ENCODE results near the gene CNIH3. TPM values are rescaled to one million over a fixed set of nuclear protein-coding genes. Genes with fewer than 3 reads are reported as not detected.

The CNIH3 gene
- total RNA-seq, 1 experiment from 2014 or later, result 1.8 TPM

DNA sequence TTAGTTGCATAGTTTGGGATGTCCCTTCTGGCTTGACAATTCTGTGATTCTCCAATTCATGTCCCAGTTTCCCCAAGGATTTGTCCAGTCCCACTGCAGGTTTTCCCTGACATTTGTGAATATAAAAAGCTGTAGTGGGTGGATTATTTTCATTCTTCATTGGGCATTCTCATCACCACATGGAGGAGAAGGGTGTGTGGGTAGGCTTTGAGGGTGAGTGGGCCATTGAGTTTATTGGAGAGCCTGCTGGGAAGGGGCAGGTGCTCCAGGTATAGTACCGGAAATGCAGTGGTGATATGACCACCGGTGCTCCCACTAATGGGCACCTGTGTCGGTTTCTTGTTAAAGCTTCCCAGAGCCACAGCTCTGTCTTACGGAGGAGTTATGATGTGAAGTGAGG lies 74.5 kb downstream of the CNIH3 start:
- no peaks in the 10 kb centered on the region for H3K9me3 ChIP-seq (ENCODE audit: control insufficient read depth in 1 of 2, insufficient read depth in 1 of 2, low read depth in 1 of 2, low read length in 2 of 2)
- H3K9ac ChIP-seq (ENCODE audit: low read length), result no peak overlapping the region
- H3K27me3 ChIP-seq (ENCODE audit: insufficient read depth, low read length), result no peaks in the 10 kb centered on the region
- H3K27ac ChIP-seq (ENCODE audit: low read depth, low read length), result no peak overlapping the region
- no peaks in the 10 kb centered on the region for H3K9me2 ChIP-seq (ENCODE audit: insufficient read depth)
- intact Hi-C loops (cut with micrococcal nuclease), result no loop called here
- POLR2A ChIA-PET, result no interaction called here
- H2AFZ ChIP-seq (ENCODE audit: low read depth, low read length, poor library complexity, severe bottlenecking), result no peak overlapping the region
- no peak for ATAC-seq
- BruUV-seq (replicated peaks), result no TSS peak
- no peak overlapping the region for H3K4me3 ChIP-seq (replicated peaks in 1 of 2; ENCODE audit: low read depth in 1 of 2, low read length in 2 of 2)
- H3K36me3 ChIP-seq (ENCODE audit: control insufficient read depth in 1 of 2, insufficient read depth in 2 of 2, low read length in 2 of 2), result no peaks in the 10 kb centered on the region
- RAD21 ChIA-PET (ENCODE audit: low non-redundant PET in 1 of 2, low total read pairs in 2 of 2, uncharacterized antibody in 2 of 2, unreplicated experiment in 2 of 2), result no interaction called here
- H3K79me2 ChIP-seq (ENCODE audit: insufficient read depth, low read length), result no peaks in the 10 kb centered on the region
- no peaks in the 10 kb centered on the region for H3K4me1 ChIP-seq (ENCODE audit: control insufficient read depth in 1 of 2, insufficient read depth in 2 of 2, low read length in 2 of 2)
- CTCF ChIA-PET, result no interaction called here
- no peak overlapping the region for H3K4me2 ChIP-seq (ENCODE audit: low read length)
- TF ChIP-seq, protein P1, sequence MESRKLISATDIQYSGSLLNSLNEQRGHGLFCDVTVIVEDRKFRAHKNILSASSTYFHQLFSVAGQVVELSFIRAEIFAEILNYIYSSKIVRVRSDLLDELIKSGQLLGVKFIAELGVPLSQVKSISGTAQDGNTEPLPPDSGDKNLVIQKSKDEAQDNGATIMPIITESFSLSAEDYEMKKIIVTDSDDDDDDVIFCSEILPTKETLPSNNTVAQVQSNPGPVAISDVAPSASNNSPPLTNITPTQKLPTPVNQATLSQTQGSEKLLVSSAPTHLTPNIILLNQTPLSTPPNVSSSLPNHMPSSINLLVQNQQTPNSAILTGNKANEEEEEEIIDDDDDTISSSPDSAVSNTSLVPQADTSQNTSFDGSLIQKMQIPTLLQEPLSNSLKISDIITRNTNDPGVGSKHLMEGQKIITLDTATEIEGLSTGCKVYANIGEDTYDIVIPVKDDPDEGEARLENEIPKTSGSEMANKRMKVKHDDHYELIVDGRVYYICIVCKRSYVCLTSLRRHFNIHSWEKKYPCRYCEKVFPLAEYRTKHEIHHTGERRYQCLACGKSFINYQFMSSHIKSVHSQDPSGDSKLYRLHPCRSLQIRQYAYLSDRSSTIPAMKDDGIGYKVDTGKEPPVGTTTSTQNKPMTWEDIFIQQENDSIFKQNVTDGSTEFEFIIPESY (IDR thresholded peaks at IDR 0.05; ENCODE audit: extremely low read depth, insufficient replicate concordance, low read length), result no peak
- TF ChIP-seq EGR1 (IDR thresholded peaks at IDR 0.05; ENCODE audit: low read depth) (no peak), CEBPB (IDR thresholded peaks at IDR 0.05; ENCODE audit: low read depth) (no peak), POLR2A (IDR thresholded peaks at IDR 0.05; ENCODE audit: borderline replicate concordance, extremely low read depth, insufficient read depth, insufficient read length) (no peak), EZH2 (IDR thresholded peaks at IDR 0.05) (no peak), SRF (IDR thresholded peaks at IDR 0.05; ENCODE audit: low read depth) (no peak), FOSL1 (IDR thresholded peaks at IDR 0.05; ENCODE audit: low read depth) (no peak), RAD21 (IDR thresholded peaks at IDR 0.05; ENCODE audit: low read depth) (no peak), YY1 (IDR thresholded peaks at IDR 0.05; ENCODE audit: extremely low read depth, insufficient replicate concordance, low read depth, low read length) (no peak), ZFX (IDR thresholded peaks at IDR 0.05) (no peak), EZH2phosphoT487 (IDR thresholded peaks at IDR 0.05; ENCODE audit: borderline replicate concordance) (no peak), ZNF274 (IDR thresholded peaks at IDR 0.05; ENCODE audit: low read depth, low read length) (no peak), SIN3A (IDR thresholded peaks at IDR 0.05; ENCODE audit: low read depth) (no peak), SP1 (IDR thresholded peaks at IDR 0.05; ENCODE audit: low read depth) (no peak), ELF1 (IDR thresholded peaks at IDR 0.05; ENCODE audit: borderline replicate concordance, low read depth) (no peak), TCF7L2 (IDR thresholded peaks at IDR 0.05; ENCODE audit: borderline replicate concordance, extremely low read depth, insufficient read depth, insufficient read length) (no peak), POLR2AphosphoS5 (IDR thresholded peaks at IDR 0.05; ENCODE audit: low read depth, low read length) (no peak)
- TF ChIP-seq, protein P2, sequence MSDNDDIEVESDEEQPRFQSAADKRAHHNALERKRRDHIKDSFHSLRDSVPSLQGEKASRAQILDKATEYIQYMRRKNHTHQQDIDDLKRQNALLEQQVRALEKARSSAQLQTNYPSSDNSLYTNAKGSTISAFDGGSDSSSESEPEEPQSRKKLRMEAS (IDR thresholded peaks at IDR 0.05), result no peak
- TF ChIP-seq, protein P3, sequence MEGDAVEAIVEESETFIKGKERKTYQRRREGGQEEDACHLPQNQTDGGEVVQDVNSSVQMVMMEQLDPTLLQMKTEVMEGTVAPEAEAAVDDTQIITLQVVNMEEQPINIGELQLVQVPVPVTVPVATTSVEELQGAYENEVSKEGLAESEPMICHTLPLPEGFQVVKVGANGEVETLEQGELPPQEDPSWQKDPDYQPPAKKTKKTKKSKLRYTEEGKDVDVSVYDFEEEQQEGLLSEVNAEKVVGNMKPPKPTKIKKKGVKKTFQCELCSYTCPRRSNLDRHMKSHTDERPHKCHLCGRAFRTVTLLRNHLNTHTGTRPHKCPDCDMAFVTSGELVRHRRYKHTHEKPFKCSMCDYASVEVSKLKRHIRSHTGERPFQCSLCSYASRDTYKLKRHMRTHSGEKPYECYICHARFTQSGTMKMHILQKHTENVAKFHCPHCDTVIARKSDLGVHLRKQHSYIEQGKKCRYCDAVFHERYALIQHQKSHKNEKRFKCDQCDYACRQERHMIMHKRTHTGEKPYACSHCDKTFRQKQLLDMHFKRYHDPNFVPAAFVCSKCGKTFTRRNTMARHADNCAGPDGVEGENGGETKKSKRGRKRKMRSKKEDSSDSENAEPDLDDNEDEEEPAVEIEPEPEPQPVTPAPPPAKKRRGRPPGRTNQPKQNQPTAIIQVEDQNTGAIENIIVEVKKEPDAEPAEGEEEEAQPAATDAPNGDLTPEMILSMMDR (IDR thresholded peaks at IDR 0.05 in 2 of 3, conservative IDR thresholded peaks at IDR 0.05 in 1 of 3; ENCODE audit: borderline replicate concordance in 1 of 3, insufficient read depth in 1 of 3, low read depth in 2 of 3, low read length in 2 of 3), result no peak
- DNase-seq (ENCODE audit: low read depth, low spot score), result no peak
- H4K20me1 ChIP-seq (ENCODE audit: insufficient read depth), result no peaks in the 10 kb centered on the region

Data from HCT116 (cell line).